HG03108 (cell line): ENCODE results near the gene SPNS1.
"Not testable (repeated sequence)": the region's sequence is repeated elsewhere in the genome, so short reads cannot be mapped to it uniquely, and the experiment has no call there.

Experiments
- ATAC-seq: cut with Tn5 transposase; IDR thresholded peaks from one replicate; pipeline ENCODE4 v1.9.1; 2021; ENCODE audit warnings: moderate library complexity; ENCODE audit not compliant: unreplicated experiment

SPNS1 gene

DNA sequence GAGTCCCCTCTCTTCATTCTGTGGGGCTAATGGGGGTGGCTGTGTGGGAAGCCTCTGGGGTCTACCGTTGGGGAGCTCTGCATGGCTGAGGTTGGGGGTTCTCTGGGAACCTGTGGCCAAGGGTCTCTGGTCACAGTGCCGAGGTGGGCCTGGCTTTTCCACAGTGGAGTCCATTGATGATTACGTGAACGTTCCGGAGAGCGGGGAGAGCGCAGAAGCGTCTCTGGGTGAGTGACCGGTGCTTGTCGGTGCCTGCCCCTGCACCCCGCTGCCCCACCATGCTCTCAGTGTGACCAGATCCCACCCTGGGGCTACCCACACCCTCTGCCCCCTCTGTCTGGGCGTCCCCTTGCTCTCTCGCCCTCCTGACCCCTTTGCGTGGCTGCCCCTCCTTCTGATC, 14.8 kb downstream of the SPNS1 start:
- no peak for ATAC-seq

DNA sequence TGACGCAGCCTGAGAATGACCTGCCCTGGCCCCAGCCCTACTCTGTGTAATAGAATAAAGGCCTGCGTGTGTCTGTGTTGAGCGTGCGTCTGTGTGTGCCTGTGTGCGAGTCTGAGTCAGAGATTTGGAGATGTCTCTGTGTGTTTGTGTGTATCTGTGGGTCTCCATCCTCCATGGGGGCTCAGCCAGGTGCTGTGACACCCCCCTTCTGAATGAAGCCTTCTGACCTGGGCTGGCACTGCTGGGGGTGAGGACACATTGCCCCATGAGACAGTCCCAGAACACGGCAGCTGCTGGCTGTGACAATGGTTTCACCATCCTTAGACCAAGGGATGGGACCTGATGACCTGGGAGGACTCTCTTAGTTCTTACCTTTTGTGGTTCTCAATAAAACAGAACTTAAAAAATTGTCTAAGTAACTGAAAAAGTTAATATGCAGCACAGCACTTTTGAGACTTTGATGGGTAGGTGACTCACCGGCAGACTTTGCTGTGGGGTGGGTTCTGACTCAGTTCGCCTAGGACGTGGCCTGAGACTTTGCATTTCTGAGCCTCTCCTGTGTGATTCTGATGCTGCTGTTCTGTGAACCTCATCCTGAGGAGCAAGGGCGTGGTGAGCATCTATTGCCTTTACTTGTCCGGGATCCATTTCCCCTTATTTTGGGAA, 15.9 kb downstream of the SPNS1 start:
- no peak for ATAC-seq

DNA sequence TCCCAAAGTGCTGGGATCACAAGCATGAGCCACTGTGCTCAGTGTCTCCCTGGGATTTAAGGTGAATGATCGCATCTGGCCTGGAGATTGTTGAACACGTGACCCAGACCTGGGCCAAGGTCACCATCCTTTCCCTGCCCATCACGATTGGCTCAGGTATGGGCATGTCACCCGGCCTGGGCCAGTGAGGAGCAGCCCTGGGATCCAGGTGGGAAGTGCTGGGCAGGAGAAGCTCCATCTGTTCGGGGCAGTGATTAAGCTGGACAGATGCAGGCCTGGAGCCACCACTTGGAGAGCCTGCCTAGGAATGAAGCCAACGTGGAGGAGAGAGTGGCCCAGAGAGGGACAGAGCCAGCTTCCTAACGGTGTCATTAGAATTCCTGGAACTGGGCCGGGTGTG, 17.1 kb downstream of the SPNS1 start:
- no peak for ATAC-seq

DNA sequence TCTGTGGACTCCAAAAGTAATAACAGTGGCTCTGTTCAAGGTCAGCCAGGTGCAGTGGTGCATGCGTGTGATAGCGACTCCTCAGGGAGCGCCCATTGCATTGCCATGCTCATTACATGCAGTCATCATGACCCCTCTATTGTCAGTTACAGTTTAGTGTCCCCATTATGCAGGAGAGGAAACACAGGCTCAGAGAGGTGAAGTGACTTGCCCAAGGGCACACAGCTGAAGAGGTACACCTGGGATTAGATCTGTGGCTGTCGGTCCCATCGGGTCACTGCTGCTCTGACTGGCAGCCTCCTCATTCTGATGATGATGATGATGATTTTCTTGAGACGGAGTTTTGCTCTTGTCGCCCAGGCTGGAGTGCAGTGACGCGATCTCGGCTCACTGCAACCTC, 17.9 kb downstream of the SPNS1 start:
- no peak for ATAC-seq

DNA sequence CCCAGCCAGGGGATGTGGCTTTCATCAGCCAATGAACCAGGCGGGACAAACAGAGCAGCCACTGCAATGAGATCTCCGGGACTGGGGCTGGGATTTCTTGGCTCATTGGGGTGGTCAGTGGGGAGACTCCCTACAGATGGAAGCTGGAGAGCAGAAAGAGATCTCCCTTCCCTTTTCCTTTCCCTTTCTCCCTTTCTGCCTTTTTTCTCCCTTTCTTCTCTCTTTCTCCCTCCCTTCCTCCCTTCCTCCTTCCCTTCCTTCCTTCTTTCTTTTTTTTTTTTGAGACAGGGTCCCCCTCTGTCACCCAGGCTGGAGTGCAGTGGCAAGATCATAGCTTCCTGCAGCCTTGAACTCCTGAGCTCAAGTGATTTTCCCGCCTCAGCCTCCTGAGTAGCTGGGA, 24.3 kb downstream of the SPNS1 start:
- no peak for ATAC-seq

DNA sequence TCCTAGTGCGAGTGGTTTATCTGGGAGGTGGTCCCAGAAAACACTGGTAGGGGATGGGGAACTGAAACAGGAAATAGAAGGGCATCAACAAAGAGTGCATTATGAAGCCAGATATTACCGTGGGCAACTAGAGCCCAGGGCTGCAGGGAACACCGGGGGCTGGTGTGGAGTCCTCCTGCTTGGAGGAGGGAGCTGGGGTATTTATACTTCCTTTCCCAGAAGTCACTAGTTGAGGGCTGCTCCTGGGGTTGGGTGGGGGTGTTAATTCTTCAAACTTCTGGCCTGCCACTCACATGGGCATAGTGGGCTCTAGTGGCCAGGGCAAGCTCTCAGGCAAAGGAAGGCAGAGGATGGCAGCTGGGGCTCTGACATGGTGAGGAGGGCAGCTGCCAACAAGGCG, 25.0 kb downstream of the SPNS1 start:
- ATAC-seq = no peak

DNA sequence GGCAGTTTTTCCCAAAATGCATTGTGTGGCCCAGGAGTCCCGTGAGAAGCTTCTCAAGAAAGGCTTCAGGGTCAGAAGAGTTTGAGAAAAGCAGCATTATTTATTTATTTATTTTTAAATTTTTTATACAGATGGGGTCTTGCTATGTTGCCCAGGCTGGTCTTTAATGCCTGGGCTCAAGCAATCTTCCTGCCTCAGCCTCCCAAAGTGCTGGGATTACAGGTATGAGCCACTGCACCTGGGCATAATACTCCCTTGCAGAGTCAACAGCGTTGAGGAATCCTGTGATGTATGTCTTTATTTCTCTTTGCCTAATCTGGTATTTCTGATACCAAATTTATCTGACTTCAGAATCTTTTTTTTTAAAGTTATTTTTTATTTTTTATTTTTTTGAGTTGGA, 25.4 kb downstream of the SPNS1 start:
- no peak for ATAC-seq

DNA sequence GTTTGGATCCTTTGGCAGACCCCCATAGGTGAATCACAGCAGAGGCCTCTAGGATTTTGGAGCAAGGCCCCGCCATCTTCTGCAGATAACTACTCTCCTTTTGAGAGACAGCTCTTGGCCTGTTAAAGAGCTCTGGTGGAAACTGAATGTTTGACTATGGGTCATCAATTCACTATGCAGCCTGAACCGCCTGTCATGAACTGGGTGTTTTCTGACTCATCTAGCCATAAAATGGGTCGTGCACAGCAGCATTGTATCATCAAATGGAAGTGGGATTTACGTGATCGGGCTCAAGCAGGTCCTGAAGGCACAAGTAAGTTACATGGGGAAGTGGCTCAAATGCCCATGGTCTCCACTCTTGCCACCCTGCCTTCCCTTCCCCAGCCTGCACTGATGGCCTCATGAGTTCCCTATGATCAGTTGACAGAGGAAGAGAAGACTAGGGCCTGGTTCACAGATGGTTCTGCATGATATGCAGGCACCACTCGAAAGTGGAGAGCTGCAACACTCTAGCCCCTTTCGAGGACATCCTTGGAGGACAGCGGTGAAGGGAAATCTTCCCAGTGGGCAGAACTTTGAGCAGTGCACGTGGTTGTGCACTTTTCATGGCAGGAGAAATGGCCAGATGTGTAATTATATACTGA, 30.0 kb downstream of the SPNS1 start:
- ATAC-seq = not testable (repeated sequence)

DNA sequence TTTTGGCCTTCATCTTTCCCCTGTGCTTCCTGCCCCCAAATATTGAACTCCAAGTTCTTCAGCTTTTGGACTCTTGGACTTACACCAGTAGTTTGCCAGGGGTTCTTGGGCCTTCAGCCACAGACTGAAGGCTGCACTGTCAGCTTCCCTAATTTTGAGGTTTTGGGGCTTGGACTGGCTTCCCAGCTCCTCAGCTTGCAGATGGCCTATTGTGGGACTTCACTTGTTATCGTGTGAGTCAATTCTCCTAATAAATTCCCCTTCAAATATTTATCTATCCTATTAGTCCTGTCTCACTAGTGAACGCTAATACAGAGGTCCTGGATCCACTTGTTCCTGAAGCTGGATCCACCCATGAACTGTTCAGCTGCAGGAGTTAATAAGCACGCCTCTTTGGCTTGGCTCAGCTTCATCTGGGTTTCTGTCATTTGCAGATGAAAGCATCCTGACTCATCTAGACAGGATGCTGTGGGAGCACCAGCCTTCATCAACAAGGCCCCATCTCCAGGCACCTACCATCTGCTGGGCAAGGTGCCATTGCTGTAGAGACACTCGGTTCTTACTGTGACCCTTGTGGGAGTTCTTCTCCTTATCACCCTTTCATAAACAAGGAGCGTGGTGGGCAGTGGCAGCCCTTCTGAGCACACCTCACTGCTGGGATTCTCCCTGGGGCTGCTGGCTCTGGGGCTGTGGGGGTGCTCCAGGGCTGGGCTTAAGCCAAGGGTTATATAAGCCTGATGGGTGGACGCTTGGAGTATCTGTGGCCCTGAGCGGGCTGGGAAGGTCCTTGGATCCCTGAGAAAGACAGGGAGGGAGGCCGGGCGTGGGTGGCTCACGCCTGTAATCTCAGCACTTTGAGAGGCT, 33.4 kb downstream of the SPNS1 start:
- ATAC-seq = no peak

DNA sequence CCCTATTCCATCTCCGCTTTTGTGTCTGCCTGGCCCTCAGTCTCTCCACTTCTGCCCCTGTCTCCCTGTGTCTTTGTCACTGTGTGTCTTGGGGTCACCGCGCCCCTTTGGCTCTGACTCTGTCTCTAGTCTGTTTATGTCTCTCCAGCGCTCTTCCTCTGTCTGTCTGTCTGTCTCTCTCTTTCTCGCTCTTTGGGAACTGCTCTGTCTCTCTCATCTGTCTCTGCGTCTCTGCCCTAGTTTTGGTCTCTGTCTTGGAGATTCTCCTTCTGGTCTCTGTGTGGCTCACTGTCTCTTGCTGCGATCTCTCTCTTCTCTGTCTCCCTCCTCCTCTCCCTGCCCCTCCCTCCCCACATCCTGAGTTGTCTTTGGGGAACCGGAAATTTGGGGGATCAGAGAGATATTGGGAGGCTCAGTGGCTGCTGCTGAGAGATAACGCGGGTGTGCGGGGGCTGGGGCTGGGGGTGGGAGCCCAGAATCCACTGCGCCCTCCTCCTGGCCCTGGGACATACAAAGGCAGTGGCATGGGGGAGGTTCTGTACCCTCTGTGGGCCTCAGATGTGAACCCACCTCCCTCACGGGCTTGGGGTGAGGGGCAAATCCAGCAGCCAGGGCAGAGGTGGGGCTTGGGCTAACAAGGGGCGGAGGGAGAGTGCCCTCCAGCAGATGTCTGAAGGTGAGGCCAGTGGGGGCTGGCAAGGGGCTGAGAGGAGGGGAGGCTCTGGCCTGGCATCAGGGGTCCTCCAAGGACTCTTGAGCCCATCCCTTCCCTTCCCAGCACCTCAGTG, 34.7 kb downstream of the SPNS1 start:
- no peak for ATAC-seq

DNA sequence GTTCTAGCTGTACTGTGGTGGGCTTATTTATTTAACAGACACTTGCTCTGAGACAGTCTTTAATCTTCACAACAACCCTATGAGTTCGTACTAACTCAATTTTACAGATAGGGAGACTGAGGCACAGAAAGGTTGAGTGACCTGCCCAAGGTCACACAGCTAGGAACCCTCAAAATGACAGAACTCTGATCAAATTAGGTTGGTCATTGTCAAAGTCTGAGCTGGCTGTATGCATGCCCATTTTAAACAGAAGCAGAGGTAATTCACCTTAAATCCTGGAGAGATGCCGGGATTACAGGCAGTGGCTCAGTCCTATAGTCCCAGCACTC, 35.2 kb downstream of the SPNS1 start:
- no peak for ATAC-seq

DNA sequence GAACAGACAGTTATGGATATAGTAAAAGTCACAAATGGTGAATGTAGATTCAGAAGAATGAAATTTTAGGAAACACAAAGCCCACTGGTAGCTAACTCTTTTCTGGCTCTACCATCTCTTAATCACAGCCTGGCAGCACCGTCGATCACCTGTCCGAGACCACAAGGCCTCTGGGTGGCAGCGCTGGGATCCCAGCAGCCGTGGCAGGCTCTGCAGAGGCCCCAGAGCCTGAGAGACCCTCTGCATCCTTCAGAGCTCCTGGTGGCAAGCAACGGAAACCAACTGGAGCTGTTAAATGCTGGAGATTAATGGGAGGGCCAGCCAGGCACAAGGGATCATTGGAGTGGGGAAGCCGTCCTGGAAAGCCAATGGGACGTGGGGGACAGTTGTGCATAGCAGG, 36.5 kb downstream of the SPNS1 start:
- no peak for ATAC-seq

DNA sequence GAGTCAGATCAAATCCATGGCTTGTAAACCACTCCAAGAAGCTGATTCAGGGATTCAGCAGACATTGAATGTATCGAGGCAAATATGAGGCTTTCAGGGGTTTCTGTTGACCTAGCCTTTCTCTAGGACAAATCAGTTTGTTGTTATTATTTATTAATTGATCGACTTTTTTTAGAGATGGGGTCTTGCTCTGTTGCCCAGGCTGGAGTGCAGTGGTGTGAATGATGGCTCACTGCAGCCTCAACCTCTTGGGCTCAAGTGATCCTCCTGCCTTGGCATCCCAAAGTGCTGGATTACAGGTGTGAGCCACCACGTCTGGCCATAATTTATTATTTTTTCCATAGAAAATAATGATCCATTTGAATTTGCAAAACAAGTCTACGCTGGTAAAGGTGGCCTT, 37.3 kb downstream of the SPNS1 start:
- ATAC-seq = no peak

DNA sequence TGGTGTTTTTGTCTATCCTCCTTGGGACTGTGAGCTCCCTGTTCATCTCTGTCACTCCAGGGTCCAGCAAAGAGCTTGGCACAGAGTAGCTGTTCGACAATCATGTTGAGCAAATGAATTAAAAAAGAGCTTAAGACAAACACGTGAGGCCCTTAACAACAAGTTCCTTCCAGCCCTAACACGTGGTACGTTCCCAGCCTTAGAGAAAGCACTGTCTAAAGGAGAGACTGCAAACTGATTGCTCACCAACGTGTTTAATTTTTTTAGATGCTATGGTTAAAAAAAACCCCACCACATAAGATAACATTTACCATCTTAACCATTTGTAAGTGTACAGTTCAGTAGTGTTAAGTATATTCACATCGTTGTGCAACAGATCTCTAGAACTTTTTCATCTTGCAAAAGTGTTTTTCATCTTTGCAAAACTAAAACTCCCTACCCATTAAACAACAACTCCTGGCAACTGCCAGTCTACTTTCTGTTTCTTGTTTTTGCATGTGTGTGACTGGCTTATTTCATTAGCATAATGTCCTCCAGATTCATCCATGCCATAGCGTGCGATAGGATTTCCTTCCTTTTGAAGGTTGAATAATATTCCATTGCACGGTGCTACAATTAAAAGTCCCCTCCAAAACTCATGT, 38.5 kb downstream of the SPNS1 start:
- ATAC-seq = no peak

DNA sequence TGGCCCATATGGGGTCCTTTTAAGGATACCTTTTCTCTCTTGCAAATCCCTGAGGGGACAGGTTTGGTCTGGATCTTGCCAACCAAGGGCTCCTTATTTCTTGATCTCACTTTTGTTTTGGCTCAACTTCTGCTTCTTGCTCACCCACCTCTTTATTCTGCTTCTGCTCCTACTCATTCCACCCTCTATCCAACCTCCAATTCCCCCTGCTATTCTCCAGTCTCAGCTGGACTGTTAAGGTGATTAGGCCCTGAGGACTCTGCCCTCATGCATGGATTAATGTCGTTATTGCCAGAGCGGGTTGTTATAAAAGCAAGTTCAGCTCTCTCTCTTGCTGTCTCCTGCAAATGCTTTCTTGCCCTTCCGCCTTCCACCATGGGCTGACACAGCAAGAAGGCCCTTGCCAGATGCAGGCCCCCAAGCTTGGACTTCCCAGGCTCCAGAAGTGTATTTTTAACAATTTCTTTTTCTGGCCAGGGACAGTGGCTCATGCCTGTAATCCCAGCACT, 40.0 kb downstream of the SPNS1 start:
- ATAC-seq = no peak

DNA sequence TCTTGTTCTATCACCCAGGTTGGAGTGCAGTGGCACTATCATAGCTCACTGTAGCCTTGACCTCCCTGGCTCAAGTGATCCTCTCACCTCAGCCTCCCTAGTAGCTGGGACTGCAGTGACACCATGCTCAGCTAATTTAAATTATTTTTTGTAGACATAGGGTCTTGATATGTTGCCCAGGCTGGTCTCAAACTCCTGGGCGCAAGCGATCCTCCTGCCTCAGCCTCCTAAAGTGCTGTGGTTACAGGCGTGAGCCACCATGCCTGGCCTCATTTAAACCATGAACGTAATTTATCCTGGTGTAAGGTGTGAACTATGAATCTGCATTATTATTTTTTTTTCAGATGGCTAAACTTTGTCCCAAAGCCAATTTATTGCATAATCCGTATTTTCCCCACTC, 47.6 kb downstream of the SPNS1 start:
- ATAC-seq = no peak

DNA sequence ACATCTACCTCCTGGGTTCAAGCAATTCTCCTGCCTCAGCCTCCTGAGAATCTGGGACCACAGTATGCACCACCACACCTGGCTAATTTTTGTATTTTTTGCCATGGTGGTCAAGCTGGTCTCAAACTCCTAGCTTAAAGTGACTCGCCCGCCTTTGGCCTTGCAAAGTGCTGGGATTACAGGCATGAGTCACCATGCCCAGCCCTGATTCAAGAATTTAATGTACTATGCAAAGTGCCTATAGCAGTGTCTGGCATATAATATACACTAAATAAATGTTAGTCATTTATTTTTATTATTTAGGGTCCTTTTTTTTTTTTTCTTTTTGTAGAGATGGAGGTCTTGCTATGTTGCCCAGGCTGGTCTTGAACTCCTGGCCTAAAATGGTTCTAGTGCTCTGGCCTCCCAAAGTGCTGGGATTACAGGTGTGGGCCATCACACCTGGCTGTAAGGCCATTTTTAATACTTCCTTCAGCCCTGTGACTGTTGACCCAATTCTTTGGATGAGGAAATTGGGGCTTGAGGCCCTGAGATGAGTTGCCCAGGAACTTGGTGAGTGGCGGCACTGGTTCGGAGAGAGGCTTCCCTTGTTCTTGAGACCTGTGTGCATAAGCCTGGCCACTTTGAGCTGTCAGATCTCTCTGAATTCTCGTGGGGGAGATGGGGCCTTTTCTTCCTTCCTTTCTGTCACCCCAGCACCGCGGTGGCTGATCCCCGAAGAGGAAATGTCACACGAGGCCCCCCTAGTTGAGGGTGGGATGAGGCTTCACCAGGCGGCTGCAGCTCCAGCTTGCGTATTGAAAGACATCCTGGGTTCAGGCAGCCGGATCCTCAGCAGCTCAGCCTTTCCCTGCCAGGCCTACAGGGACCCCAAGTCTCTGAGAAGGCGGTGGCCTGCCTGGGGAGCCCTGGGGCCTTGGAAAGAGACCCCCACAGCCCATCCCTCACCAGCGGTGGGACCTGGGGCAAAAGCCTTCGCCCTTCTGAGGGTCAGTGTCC, 49.0 kb downstream of the SPNS1 start:
- ATAC-seq = no peak

DNA sequence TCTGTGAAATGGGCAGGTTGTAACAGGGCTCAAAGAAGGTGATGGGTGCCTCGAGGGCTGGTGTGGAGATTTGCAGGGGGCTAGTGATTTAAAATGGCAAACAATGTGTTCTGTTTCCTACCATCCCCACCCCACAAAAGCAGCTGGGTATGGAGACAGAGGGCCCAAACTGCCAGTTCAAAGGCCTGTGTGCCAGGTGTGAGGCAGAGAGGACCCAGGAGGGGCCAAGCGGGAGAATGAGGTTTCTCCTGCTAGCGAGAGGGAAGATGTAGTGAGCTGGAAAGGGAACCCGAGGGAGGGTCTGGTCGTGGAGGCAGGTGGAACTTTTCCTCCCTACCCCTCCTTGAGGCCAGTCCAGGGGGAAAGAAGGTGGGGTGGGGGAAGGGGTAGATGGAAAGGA, 49.7 kb downstream of the SPNS1 start:
- no peak for ATAC-seq

DNA sequence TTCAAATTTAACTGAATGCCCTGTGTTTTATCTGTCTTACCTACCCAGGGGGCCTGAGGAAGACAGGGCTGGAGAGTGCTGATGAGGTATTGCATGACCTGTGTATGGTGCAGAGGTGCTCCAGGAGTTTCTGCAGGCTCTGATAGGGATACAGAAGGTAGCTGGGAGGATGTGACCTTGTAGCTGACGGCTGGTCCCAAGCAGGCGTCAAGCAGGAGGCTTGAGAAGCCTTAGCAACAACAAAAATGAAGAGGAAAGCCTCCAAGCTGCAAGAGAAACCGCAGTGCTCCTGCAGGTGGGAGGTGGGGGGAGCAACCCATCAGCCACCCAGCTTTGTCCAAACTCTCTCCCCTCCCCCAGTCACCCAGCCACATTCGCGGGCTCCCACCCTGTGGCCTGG, 50.6 kb downstream of the SPNS1 start:
- no peak for ATAC-seq

DNA sequence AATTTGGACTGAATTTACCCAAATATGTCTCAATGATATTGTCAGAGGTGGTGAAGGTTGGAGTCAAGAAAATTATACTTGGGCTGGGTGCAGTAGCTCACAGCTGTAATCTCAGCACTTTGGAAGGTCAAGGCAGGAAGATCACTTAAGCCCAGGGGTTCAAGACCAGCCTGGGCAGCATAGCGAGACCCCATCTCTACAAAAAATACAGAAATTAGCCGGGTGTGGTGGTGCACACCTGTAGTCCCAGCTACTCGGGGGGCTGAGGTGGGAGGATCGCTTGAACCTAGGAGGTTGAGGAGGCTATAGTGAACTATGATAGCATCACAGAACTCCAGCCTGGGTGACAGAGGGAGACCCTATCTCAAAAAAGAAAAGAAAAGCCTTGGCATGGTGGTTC, 51.2 kb downstream of the SPNS1 start:
- no peak for ATAC-seq
